ENCODE measurements around the gene RMND5A. TPM values are rescaled to one million over a fixed set of nuclear protein-coding genes. Genes with fewer than 3 reads are reported as not detected.
"Not testable (repeated sequence)": the region's sequence is repeated elsewhere in the genome, so short reads cannot be mapped to it uniquely, and the experiment has no call there.

RMND5A gene
- total RNA-seq, 1 donor from 2014 or later = 32.1 TPM

- H3K9me3 ChIP-seq; H3K27me3 ChIP-seq (ENCODE audit: low read depth); H3K4me1 ChIP-seq; DNase-seq; intact Hi-C loops (cut with DNase I); H3K36me3 ChIP-seq; H3K27ac ChIP-seq; ATAC-seq; H3K4me3 ChIP-seq: not testable (repeated sequence)
Observed at GRCh38 chr2:86734896-86735295, 14.8 kb downstream of the RMND5A start.

- H3K36me3 ChIP-seq = peaks cover 15% of the 10 kb centered on the region
- H3K27me3 ChIP-seq (ENCODE audit: low read depth); H3K9me3 ChIP-seq; DNase-seq; H3K4me1 ChIP-seq; ATAC-seq; H3K4me3 ChIP-seq; intact Hi-C loops (cut with DNase I); H3K27ac ChIP-seq: not testable (repeated sequence)
Observed at GRCh38 chr2:86739485-86739884, 19.4 kb downstream of the RMND5A start.

- H3K9me3 ChIP-seq; intact Hi-C loops (cut with DNase I); ATAC-seq: not testable (repeated sequence)
Observed at GRCh38 chr2:86739889-86740288, 19.8 kb downstream of the RMND5A start.

GRCh38 chr2:86741889-86742498 is 21.9 kb downstream of the RMND5A start:
- intact Hi-C loops (cut with DNase I); DNase-seq; ATAC-seq; H3K27ac ChIP-seq; H3K4me3 ChIP-seq; H3K4me1 ChIP-seq; H3K27me3 ChIP-seq (ENCODE audit: low read depth); H3K9me3 ChIP-seq: not testable (repeated sequence)
- H3K36me3 ChIP-seq = peaks cover 17% of the 10 kb centered on the region

More at GRCh38 chr2:86739889-86740288, 19.8 kb downstream of the RMND5A start:
- H3K36me3 ChIP-seq = peaks cover 17% of the 10 kb centered on the region
- H3K27me3 ChIP-seq (ENCODE audit: low read depth); H3K27ac ChIP-seq; DNase-seq; H3K4me1 ChIP-seq; H3K4me3 ChIP-seq: not testable (repeated sequence)

DNA sequence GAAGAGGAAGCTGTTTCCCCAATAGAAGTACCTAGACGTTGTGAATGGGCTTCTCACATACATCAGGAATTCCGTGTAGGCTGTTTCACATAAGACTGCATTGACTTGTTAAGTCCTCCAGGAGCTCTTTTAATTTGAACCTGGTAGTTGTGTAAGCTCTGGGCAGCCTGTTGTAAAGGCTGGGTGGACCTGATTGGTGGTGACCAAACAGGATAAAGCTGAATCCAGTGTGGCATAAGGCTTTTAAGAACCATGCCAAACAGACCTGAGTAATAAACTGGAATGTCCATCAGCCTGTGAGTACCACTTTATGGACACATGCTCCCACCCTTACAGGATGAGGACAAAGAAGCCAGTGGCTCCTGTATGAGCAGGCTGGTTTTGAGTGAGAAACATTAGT is 24.1 kb downstream of the RMND5A start:
- Histone ChIP-seq H3K9me3 (no peaks in the 10 kb centered on the region), H3K4me3 (no peak overlapping the region), H3K27me3 (ENCODE audit: low read depth) (no peaks in the 10 kb centered on the region), H3K27ac (no peak overlapping the region), H3K36me3 (peaks cover 17% of the 10 kb centered on the region), H3K4me1 (peaks cover 8% of the 10 kb centered on the region)
- DNase-seq = no peak
- ATAC-seq = no peak
- TF ChIP-seq CTCF (IDR thresholded peaks at IDR 0.05) = no peak
- intact Hi-C loops (cut with DNase I) = no loop called here

- Histone ChIP-seq H3K27ac (no peak overlapping the region), H3K27me3 (ENCODE audit: low read depth) (no peaks in the 10 kb centered on the region), H3K4me3 (no peak overlapping the region), H3K4me1 (peaks cover 8% of the 10 kb centered on the region), H3K9me3 (peaks cover 6% of the 10 kb centered on the region), H3K36me3 (peaks cover 17% of the 10 kb centered on the region)
- DNase-seq = no peak
- ATAC-seq = no peak
- intact Hi-C loops (cut with DNase I) = no loop called here
- no peak for TF ChIP-seq CTCF (IDR thresholded peaks at IDR 0.05)
Observed at GRCh38 chr2:86746939-86747338, 26.8 kb downstream of the RMND5A start.

- ATAC-seq (no peak), DNase-seq (no peak)
- H3K27me3 ChIP-seq (ENCODE audit: low read depth) = no peaks in the 10 kb centered on the region
- H3K4me1 ChIP-seq = peaks cover 8% of the 10 kb centered on the region
- H3K27ac ChIP-seq = no peak overlapping the region
- intact Hi-C loops (cut with DNase I) = no loop called here
- H3K36me3 ChIP-seq = peaks cover 25% of the 10 kb centered on the region
- TF ChIP-seq CTCF (IDR thresholded peaks at IDR 0.05) = no peak
- no peak overlapping the region for H3K4me3 ChIP-seq
- H3K9me3 ChIP-seq = peaks cover 6% of the 10 kb centered on the region
Observed at GRCh38 chr2:86747711-86748639, 27.9 kb downstream of the RMND5A start.

Measured in lower lobe of right lung (tissue), 2 donors.